ENCODE results near the gene SMIM10L2A.
"Not testable (repeated sequence)": the region's sequence is repeated elsewhere in the genome, so short reads cannot be mapped to it uniquely, and the experiment has no call there.

The SMIM10L2A gene

DNA sequence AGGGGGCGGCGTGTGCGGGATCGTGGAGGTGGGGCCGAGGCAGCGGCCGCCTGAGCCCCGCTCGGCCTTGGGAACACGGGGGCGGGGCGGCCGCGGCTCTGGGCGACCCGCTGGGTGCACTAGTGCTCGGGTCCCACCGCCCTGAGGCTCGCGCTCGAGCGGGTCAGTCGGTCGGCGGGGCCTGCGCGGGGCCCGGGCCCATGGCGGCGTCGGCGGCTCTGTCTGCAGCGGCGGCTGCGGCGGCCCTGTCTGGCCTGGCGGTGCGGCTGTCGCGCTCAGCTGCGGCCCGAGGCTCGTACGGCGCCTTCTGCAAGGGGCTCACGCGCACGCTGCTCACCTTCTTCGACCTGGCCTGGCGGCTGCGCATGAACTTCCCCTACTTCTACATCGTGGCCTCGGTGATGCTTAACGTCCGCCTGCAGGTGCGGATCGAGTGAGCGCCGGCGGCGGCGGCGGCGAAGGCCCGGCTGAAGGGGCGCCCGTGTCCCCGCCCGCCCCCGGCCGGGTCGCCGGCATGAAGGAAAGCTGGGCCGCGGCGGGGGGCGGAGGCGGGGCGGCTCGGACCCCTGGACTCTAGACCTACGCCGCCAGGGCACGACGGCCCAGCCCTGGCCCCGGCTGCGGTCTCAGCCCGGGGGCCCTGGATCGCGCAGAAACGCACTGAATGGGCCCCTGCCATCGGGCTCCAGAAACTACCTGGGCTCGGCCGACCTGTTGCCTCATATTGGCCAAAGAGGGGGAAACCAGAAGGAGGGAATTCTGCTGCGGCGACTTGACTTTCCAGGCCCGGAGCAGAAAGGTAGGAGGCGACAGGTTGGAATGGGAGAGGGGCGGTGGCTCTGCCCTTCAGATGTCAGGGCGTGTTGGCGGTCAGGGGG is at the start of gene SMIM10L2A:
TSS of gene SMIM10L2A (plus strand) at position 13 of the 878 bp plus-strand sequence. CDS start at position 201, 188 bp downstream.
- no peak for DNase-seq

GRCh38 chrX:135373357-135373756 is 48.4 kb upstream of the SMIM10L2A start:
- DNase-seq: no peak

DNA sequence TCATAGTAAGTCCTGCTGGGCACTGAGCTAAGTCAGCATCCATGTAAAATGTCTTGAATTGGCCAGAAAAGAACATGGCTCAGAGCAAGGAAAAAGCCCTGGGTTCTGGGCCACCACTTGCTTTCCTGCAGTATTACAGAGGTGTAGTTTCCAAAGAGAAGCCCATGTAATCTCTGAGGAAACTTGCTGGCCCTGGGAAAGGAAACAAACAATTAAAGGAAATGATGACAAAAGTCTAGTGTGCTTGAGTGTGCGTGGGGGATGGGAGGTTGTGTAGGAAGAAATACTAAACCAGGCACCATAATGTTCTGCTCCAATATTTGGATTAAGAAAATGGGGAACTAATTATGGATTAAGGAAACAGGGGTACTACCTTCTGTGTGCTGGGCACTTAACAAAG is 39.5 kb upstream of the SMIM10L2A start:
- DNase-seq: no peak

DNA sequence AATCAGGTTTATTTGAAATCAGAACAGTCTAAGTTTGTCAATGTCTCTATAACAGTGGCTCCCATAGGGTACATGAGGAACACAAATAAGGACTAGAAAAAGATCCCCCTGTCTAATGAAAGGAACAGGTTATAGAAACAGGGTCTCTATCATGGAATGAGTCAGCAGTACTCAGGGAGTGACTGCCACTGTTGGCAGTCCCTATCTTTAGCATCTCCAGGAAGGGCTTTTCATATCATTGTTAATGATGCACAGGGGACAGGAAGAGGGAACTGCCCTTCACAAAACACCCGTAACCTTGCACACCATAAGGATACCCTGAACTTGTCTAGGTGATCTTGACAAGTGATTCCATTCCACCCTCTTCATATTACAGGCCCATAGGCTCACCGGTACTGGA is 38.5 kb upstream of the SMIM10L2A start:
- DNase-seq: no peak

DNA sequence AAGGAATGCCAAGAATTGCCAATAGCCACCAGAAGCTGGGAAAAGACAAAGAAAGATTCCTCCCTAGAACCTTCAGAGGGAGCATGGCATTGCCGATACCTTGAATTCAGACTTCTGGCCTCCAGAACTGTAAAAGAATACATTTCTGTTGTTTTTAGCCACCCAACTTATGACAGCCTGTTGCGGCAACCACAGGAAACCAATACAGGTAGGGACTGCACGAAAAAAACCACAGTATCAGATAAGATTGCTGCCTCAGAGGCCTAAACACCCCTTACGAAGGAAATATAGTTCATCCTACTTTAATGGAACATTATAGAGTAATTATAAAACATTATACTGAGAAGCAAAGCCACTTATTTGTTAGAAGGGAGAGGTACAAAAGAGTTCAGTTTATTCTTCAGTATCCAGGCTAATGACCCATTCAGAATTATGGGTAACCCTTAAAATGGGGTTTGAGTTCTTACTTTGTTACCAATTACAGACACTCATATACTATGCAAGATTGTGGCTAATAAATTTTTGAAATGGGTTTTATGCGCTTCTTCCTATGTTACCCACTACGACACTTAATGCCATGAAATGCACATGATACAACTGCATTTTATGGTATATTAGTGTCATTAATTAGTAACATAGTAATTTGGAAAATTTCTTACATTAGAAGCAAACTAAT is 37.4 kb upstream of the SMIM10L2A start:
- no peak for DNase-seq

GRCh38 chrX:135388841-135389240 is 32.9 kb upstream of the SMIM10L2A start:
- no peak for DNase-seq

DNA sequence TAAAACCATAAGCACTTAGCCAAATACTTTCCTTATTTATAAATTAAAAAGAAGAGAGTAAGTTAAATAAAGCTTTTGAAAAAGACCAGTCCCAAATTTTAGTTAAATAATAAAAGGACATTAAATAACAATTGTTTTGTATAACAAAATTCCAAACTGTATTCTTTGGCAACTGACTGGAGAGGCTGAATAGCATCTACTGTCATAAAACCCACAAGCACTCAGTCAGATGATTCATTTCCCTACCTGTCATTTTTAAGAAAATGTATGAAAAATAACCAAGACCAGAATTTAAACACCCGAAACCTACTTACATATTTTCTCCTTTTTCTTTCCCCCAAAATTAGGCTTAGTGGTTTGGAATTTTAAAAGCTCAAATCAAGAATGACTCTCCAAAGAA is 32.5 kb upstream of the SMIM10L2A start:
- DNase-seq: no peak

- no peak for DNase-seq
Observed at GRCh38 chrX:135389717-135390116, 32.0 kb upstream of the SMIM10L2A start.

GRCh38 chrX:135391734-135392133 is 30.0 kb upstream of the SMIM10L2A start:
- DNase-seq: no peak

GRCh38 chrX:135393051-135393450 is 28.7 kb upstream of the SMIM10L2A start:
- DNase-seq: no peak

DNA sequence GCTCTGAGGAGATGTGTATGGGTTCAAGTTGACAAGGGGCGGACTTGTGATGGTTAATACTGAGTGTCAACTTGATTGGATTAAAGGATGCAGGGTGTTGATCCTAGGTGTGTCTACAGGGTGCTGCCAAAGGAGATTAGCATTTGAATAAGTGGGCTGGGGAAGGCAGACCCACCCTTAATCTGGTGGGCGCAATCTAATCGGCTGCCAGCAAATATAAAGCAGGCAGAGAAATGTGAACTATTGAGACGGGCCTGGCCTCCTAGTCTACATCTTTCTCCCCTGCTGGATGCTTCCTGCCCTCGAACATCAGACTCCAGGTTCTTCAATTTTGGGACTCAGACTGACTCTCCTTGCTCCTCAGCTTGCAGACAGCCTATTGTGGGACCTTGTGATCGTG is 26.7 kb upstream of the SMIM10L2A start:
- no peak for DNase-seq

DNA sequence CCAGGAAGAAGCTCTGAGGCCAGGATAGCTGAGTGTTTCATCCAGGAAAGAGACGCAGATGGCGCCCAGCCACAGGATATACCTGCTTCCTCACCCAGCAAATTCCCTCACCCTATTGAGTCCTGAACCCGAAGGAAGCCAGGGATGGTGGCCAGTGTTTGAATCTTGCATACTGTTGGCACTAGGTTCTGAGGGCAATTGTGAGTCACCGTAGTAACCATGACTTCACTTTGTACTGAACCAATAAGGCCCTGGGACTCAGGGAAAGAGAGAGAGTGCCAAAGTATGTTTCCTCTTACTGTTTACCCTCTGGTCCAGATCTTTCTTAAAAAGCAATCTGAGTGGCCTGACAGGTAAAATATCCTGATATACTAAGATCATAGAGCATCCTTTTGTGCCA is 25.6 kb upstream of the SMIM10L2A start:
- DNase-seq: no peak

GRCh38 chrX:135396566-135396965 is 25.2 kb upstream of the SMIM10L2A start:
- DNase-seq: no peak

DNA sequence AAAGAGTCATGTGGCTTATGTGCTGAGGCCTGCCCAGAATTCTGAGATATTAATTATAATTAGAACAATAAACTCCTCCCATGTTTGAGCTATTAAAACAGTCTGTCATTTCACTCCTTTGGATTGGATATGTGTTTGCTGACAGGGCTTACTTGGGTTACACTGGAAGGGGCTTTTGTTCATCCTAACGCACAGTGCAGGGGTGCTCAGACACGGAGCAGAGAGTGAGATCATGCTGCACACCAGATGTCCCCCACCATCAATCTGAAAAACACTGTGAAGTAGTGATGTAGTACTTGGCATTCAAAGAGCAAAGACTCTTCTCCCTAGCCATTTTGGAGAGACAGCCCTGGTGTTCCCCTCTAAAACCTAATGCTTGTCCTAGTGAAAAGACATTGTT is 24.1 kb upstream of the SMIM10L2A start:
- DNase-seq: no peak

DNA sequence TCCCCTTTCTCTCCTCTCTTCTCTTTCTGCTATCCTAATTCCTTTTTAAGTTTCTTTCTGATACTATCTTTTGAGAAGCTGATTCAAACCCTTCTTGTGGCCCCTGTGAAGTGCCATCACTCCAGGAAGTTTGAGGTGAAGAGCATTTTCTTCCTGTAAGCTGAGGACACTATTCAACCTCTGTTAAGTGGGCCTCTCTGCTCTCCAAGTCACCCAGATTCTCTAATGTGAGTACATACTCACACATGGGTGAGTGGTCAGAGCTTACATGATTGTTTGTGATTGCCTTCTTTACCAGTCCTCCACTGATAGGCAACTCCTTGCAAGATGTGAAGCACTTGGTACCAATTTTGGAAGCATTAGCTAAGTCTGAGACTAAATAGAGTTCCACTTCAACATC is 18.4 kb upstream of the SMIM10L2A start:
- DNase-seq: no peak

- DNase-seq: not testable (repeated sequence)
Observed at GRCh38 chrX:135406428-135406827, 15.3 kb upstream of the SMIM10L2A start.

DNA sequence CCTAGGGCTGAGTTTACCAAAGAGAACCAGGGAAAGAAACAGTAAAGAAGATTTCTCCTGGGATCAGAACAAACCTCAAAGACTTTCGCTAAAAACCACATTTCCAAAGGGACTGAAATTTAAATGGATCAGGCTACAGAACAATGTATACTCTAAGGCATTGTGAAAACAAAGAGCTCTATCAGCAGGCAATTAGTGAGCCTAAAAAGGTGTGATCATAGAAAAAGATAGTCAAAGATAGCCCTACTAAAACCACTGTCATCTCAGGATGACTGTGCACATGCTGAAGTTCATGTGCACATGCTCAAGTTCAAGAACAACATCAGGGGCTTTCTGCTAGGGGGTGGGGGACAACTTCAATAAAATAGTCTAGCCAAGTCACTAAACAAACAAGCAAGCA is 12.9 kb upstream of the SMIM10L2A start:
- DNase-seq: no peak

GRCh38 chrX:135410861-135411627 is 10.7 kb upstream of the SMIM10L2A start:
- no peak for DNase-seq

GRCh38 chrX:135411893-135412292 is 9.9 kb upstream of the SMIM10L2A start:
- no peak for DNase-seq

- DNase-seq: no peak
Observed at GRCh38 chrX:135416546-135416945, 5.2 kb upstream of the SMIM10L2A start.

GRCh38 chrX:135420831-135421230 is 913 bp upstream of the SMIM10L2A start:
- DNase-seq: no peak

- DNase-seq: peak; percentile 72
Observed at GRCh38 chrX:135421537-135421931, 210 bp upstream of the SMIM10L2A start.

GRCh38 chrX:135422810-135423168 is 1.0 kb downstream of the SMIM10L2A start:
- not testable (repeated sequence) for DNase-seq

Data from NCI-H1092 treated with DMSO at 0.1 percent for 48 hours (cell line).